Suprapubic skin (tissue), 4 donors: Measurements from ENCODE around the gene ANO2.

Experiments
- CTCF ChIP-seq, 2 donors: fragments of 200-600 bp in 1 of 2; fragments of 450-650 bp in 1 of 2; sonication (generic) in 1 of 2; IDR thresholded peaks; one replicate each; pipeline ENCODE4 v1.5.1; 2016 to 2019; ENCODE audit warnings: antibody characterized with exemption in 2 of 2, mild to moderate bottlenecking in 1 of 2, moderate library complexity in 1 of 2
- EP300 ChIP-seq: sonication (generic); formaldehyde crosslinking; IDR thresholded peaks from one replicate; pipeline ENCODE4 v1.6.1; 2017; ENCODE audit warnings: antibody characterized with exemption
- POLR2AphosphoS5 ChIP-seq, 3 donors: sonication (generic); formaldehyde crosslinking; IDR thresholded peaks; one replicate each; pipeline ENCODE4 v1.6.1; 2017; ENCODE audit warnings: antibody characterized with exemption in 3 of 3

GRCh38 chr12:5713599-5714081 lies 231.4 kb downstream of the ANO2 start:
- no peak for TF ChIP-seq EP300
- no peak for TF ChIP-seq CTCF (IDR thresholded peaks at IDR 0.05)
- TF ChIP-seq POLR2AphosphoS5 (IDR thresholded peaks at IDR 0.05) = no peak
